Measurements from ENCODE around the gene ZBTB7C. TPM values are rescaled to one million over a fixed set of nuclear protein-coding genes. Genes with fewer than 3 reads are reported as not detected.

The ZBTB7C gene
- total and polyA plus RNA-seq, 4 experiments from 2014 or later: 0.23 TPM; not detected in 3

- Mint-ChIP-seq H3K27me3 (peaks cover 0 to 6% of the 10 kb centered on the region in 2 donors), H3K4me3 (no peak overlapping the region), H3K9me3 (peaks cover 0 to 3% (median 0%) of the 10 kb centered on the region in 8 donors), H3K4me1 (no peaks in the 10 kb centered on the region), H3K27ac (no peak overlapping the region), H3K36me3 (no peaks in the 10 kb centered on the region)
- Histone ChIP-seq H3K9me3 (ENCODE audit: control insufficient read depth in 1 of 2, low read length in 2 of 2) (no peaks in the 10 kb centered on the region), H3K36me3 (ENCODE audit: insufficient read depth, low read length) (no peaks in the 10 kb centered on the region), H3K27ac (ENCODE audit: low read depth, low read length) (no peak overlapping the region), H3K27me3 (ENCODE audit: insufficient read depth, low read length) (no peaks in the 10 kb centered on the region), H3K4me1 (ENCODE audit: insufficient read depth, low read length) (no peaks in the 10 kb centered on the region), H3K4me3 (ENCODE audit: low read length in 2 of 2) (no peak overlapping the region)
- ChIA-PET CTCF (ENCODE audit: partially characterized antibody) (interaction anchor here (1.7 kb wide), 1 partner anchor 215 kb away, joined by 5 read pairs; no protein-coding TSS in a partner anchor), POLR2A (ENCODE audit: partially characterized antibody) (interaction anchor here (0.6 kb wide), 1 partner anchor 30 kb away, joined by 3 read pairs; no protein-coding TSS in a partner anchor)
- no peak for DNase-seq
- intact Hi-C loops (cut with micrococcal nuclease): no loop called here
These were observed 422.4 kb downstream of the ZBTB7C start for GRCh38 chr18:47986620-47987387.

GRCh38 chr18:47985866-47986265 lies 423.3 kb downstream of the ZBTB7C start:
- no peak for DNase-seq

GRCh38 chr18:47984991-47985390 lies 424.2 kb downstream of the ZBTB7C start:
- no peak overlapping the region for H3K4me3 Mint-ChIP-seq
- no peak for DNase-seq
- ChIA-PET CTCF (ENCODE audit: partially characterized antibody) (no interaction called here), POLR2A (ENCODE audit: partially characterized antibody) (no interaction called here)
- Histone ChIP-seq H3K27me3 (ENCODE audit: insufficient read depth, low read length) (no peaks in the 10 kb centered on the region), H3K27ac (ENCODE audit: low read depth, low read length) (no peak overlapping the region), H3K36me3 (ENCODE audit: insufficient read depth, low read length) (no peaks in the 10 kb centered on the region), H3K4me3 (ENCODE audit: low read length in 2 of 2) (no peak overlapping the region), H3K9me3 (ENCODE audit: control insufficient read depth in 1 of 2, low read length in 2 of 2) (no peaks in the 10 kb centered on the region), H3K4me1 (ENCODE audit: insufficient read depth, low read length) (no peaks in the 10 kb centered on the region)
- no peaks in the 10 kb centered on the region for H3K36me3 Mint-ChIP-seq
- peaks cover 0 to 3% of the 10 kb centered on the region in 2 donors for H3K27me3 Mint-ChIP-seq
- peaks cover 0 to 2% (median 0%) of the 10 kb centered on the region in 8 donors for H3K9me3 Mint-ChIP-seq
- intact Hi-C loops (cut with micrococcal nuclease): no loop called here
- H3K4me1 Mint-ChIP-seq: no peaks in the 10 kb centered on the region
- H3K27ac Mint-ChIP-seq: peak overlapping the region in 1 of 7 donors; percentile 5

More at GRCh38 chr18:47985866-47986265, 423.3 kb downstream of the ZBTB7C start:
- ChIA-PET POLR2A (ENCODE audit: partially characterized antibody) (no interaction called here), CTCF (ENCODE audit: partially characterized antibody) (no interaction called here)
- H3K4me1 Mint-ChIP-seq: no peaks in the 10 kb centered on the region
- Histone ChIP-seq H3K36me3 (ENCODE audit: insufficient read depth, low read length) (no peaks in the 10 kb centered on the region), H3K9me3 (ENCODE audit: control insufficient read depth in 1 of 2, low read length in 2 of 2) (no peaks in the 10 kb centered on the region), H3K27me3 (ENCODE audit: insufficient read depth, low read length) (no peaks in the 10 kb centered on the region), H3K27ac (ENCODE audit: low read depth, low read length) (no peak overlapping the region), H3K4me3 (ENCODE audit: low read length in 2 of 2) (no peak overlapping the region), H3K4me1 (ENCODE audit: insufficient read depth, low read length) (no peaks in the 10 kb centered on the region)
- no peak overlapping the region for H3K4me3 Mint-ChIP-seq
- H3K36me3 Mint-ChIP-seq: no peaks in the 10 kb centered on the region
- no peak overlapping the region for H3K27ac Mint-ChIP-seq
- intact Hi-C loops (cut with micrococcal nuclease): no loop called here
- peaks cover 0 to 2% (median 0%) of the 10 kb centered on the region in 8 donors for H3K9me3 Mint-ChIP-seq
- H3K27me3 Mint-ChIP-seq: peaks cover 0 to 6% of the 10 kb centered on the region in 2 donors

- DNase-seq: no peak
- CTCF ChIA-PET (ENCODE audit: partially characterized antibody): interaction anchor here (1.4 kb wide), 1 partner anchor 10 kb away, joined by 5 read pairs; no protein-coding TSS in a partner anchor
- H3K27me3 Mint-ChIP-seq: peaks cover 0 to 1% of the 10 kb centered on the region in 2 donors
- H3K4me1 Mint-ChIP-seq: no peaks in the 10 kb centered on the region
- Histone ChIP-seq H3K4me3 (ENCODE audit: low read length in 2 of 2) (no peak overlapping the region), H3K36me3 (ENCODE audit: insufficient read depth, low read length) (no peaks in the 10 kb centered on the region), H3K4me1 (ENCODE audit: insufficient read depth, low read length) (no peaks in the 10 kb centered on the region), H3K9me3 (ENCODE audit: control insufficient read depth in 1 of 2, low read length in 2 of 2) (no peaks in the 10 kb centered on the region), H3K27me3 (ENCODE audit: insufficient read depth, low read length) (no peaks in the 10 kb centered on the region), H3K27ac (ENCODE audit: low read depth, low read length) (no peak overlapping the region)
- intact Hi-C loops (cut with micrococcal nuclease): no loop called here
- H3K9me3 Mint-ChIP-seq: peaks cover 0 to 2% (median 0%) of the 10 kb centered on the region in 8 donors
- peak overlapping the region in 1 of 7 donors; percentile 61 for H3K27ac Mint-ChIP-seq
- no peaks in the 10 kb centered on the region for H3K36me3 Mint-ChIP-seq
- POLR2A ChIA-PET (ENCODE audit: partially characterized antibody): no interaction called here
- H3K4me3 Mint-ChIP-seq: no peak overlapping the region
These were observed 425.2 kb downstream of the ZBTB7C start for GRCh38 chr18:47983946-47984345.

- intact Hi-C loops (cut with micrococcal nuclease): no loop called here
- Histone ChIP-seq H3K27me3 (ENCODE audit: insufficient read depth, low read length) (no peaks in the 10 kb centered on the region), H3K4me3 (ENCODE audit: low read length in 2 of 2) (no peak overlapping the region), H3K4me1 (ENCODE audit: insufficient read depth, low read length) (no peaks in the 10 kb centered on the region), H3K36me3 (ENCODE audit: insufficient read depth, low read length) (no peaks in the 10 kb centered on the region), H3K27ac (ENCODE audit: low read depth, low read length) (no peak overlapping the region), H3K9me3 (ENCODE audit: control insufficient read depth in 1 of 2, low read length in 2 of 2) (no peaks in the 10 kb centered on the region)
- Mint-ChIP-seq H3K4me1 (no peaks in the 10 kb centered on the region), H3K4me3 (no peak overlapping the region), H3K9me3 (peaks cover 0 to 2% (median 0%) of the 10 kb centered on the region in 8 donors), H3K36me3 (no peaks in the 10 kb centered on the region), H3K27me3 (peaks cover 0 to 1% of the 10 kb centered on the region in 2 donors), H3K27ac (no peak overlapping the region)
- POLR2A ChIA-PET (ENCODE audit: partially characterized antibody): no interaction called here
- CTCF ChIA-PET (ENCODE audit: partially characterized antibody): interaction anchor here (1.4 kb wide), 1 partner anchor 9 kb away, joined by 5 read pairs; no protein-coding TSS in a partner anchor
- DNase-seq: no peak
These were observed 426.1 kb downstream of the ZBTB7C start for GRCh38 chr18:47983055-47983454.

GRCh38 chr18:47981830-47982229 lies 427.4 kb downstream of the ZBTB7C start:
- H3K27ac Mint-ChIP-seq: peak overlapping the region in 1 of 7 donors; percentile 12
- POLR2A ChIA-PET (ENCODE audit: partially characterized antibody): no interaction called here

GRCh38 chr18:47981320-47981719 lies 427.9 kb downstream of the ZBTB7C start:
- no peaks in the 10 kb centered on the region for H3K9me3 ChIP-seq (ENCODE audit: control insufficient read depth in 1 of 2, low read length in 2 of 2)
- intact Hi-C loops (cut with micrococcal nuclease): no loop called here
- Mint-ChIP-seq H3K27me3 (peaks cover 0 to 1% of the 10 kb centered on the region in 2 donors), H3K27ac (no peak overlapping the region), H3K9me3 (peaks cover 0 to 2% (median 0%) of the 10 kb centered on the region in 8 donors), H3K36me3 (no peaks in the 10 kb centered on the region), H3K4me1 (no peaks in the 10 kb centered on the region), H3K4me3 (no peak overlapping the region)
- H3K4me3 ChIP-seq (ENCODE audit: low read length in 2 of 2): no peak overlapping the region
- no peaks in the 10 kb centered on the region for H3K36me3 ChIP-seq (ENCODE audit: insufficient read depth, low read length)
- ChIA-PET CTCF (ENCODE audit: partially characterized antibody) (no interaction called here), POLR2A (ENCODE audit: partially characterized antibody) (no interaction called here)
- no peak overlapping the region for H3K27ac ChIP-seq (ENCODE audit: low read depth, low read length)
- DNase-seq: no peak
- H3K4me1 ChIP-seq (ENCODE audit: insufficient read depth, low read length): no peaks in the 10 kb centered on the region
- H3K27me3 ChIP-seq (ENCODE audit: insufficient read depth, low read length): no peaks in the 10 kb centered on the region

More at GRCh38 chr18:47981830-47982229, 427.4 kb downstream of the ZBTB7C start:
- Histone ChIP-seq H3K9me3 (ENCODE audit: control insufficient read depth in 1 of 2, low read length in 2 of 2) (no peaks in the 10 kb centered on the region), H3K27ac (ENCODE audit: low read depth, low read length) (no peak overlapping the region), H3K4me3 (ENCODE audit: low read length in 2 of 2) (no peak overlapping the region), H3K4me1 (ENCODE audit: insufficient read depth, low read length) (no peaks in the 10 kb centered on the region), H3K36me3 (ENCODE audit: insufficient read depth, low read length) (no peaks in the 10 kb centered on the region), H3K27me3 (ENCODE audit: insufficient read depth, low read length) (no peaks in the 10 kb centered on the region)
- H3K4me3 Mint-ChIP-seq: no peak overlapping the region
- no peaks in the 10 kb centered on the region for H3K4me1 Mint-ChIP-seq
- H3K9me3 Mint-ChIP-seq: peaks cover 0 to 2% (median 0%) of the 10 kb centered on the region in 8 donors
- CTCF ChIA-PET (ENCODE audit: partially characterized antibody): no interaction called here
- H3K36me3 Mint-ChIP-seq: no peaks in the 10 kb centered on the region
- no peak for DNase-seq
- H3K27me3 Mint-ChIP-seq: peaks cover 0 to 1% of the 10 kb centered on the region in 2 donors
- intact Hi-C loops (cut with micrococcal nuclease): no loop called here

Measured in CD4-positive, alpha-beta memory T cell (primary cell).